Measurements from ENCODE around the gene CEP20. TPM values are rescaled to one million over a fixed set of nuclear protein-coding genes. Genes with fewer than 3 reads are reported as not detected.

Gene CEP20
- total RNA-seq, 1 donor from 2014 or later: 19.7 TPM

DNA sequence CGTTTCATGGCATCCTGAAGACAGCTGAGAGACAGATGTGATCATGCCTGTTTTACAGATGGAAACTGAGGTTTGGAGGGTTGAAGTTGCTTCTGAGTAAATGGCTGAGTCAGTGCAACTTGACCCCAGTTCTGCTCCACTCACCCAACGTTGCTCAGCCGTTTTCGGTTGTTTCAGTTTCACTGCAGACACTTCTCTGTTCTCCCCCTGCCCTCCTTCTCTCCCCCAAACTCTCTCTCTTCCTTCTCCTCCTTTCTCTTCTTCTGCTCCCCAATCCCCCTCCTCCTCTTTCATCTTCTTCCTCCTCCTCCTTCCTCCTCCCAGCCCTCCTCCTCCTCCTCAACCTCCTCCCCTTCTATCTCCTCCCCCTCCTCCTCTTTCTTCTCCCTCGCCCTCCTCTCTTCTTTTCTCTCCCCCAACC is 9.4 kb upstream of the CEP20 start:
- Mint-ChIP-seq H3K9me3 (ENCODE audit: low read depth) (no peaks in the 10 kb centered on the region), H3K27ac (ENCODE audit: unreplicated experiment) (no peak overlapping the region)

DNA sequence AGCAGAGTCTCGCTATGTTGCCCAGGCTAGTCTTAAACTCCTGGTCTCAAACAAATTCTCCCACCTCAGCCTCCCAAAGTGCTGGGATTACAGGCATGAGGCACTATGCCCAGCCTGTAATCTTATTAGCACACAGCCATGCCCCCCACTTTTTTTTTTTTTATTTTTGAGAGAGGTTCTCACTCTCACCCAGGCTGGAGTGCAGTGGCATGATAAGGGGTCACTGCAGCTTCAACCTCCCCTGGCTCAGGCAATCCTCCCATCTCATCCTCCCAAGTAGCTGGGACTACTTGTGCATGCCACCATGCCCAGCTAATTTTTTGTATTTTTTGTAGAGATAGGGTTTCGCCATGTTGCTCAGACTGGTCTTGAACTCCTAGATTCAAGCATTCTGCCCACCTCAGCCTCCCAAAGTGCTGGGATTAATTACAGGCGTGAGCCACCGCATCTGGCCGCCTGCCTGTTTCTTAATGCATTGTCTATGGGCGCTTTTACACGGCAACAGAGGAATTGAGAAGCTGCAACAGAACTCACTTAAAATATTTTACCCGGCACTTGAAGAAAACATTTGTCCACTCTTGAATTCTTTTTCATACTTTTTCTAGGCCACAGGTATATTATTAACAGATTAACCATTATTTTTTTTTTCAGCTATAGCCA is 8.8 kb upstream of the CEP20 start:
- Mint-ChIP-seq H3K36me3 (ENCODE audit: low read depth) (no peaks in the 10 kb centered on the region), H3K4me1 (ENCODE audit: low read depth) (peaks cover 10% of the 10 kb centered on the region), H3K27me3 (ENCODE audit: low read depth) (no peaks in the 10 kb centered on the region), H3K4me3 (ENCODE audit: unreplicated experiment) (no peak overlapping the region), H3K9me3 (ENCODE audit: low read depth) (no peaks in the 10 kb centered on the region), H3K27ac (ENCODE audit: unreplicated experiment) (no peak overlapping the region)
- TF ChIP-seq CTCF (IDR thresholded peaks at IDR 0.05): no peak
- DNase-seq (ENCODE audit: low spot score): no peak

More for the DNA sequence above, 9.4 kb upstream of the CEP20 start:
- DNase-seq (ENCODE audit: low spot score): no peak
- H3K4me1 Mint-ChIP-seq (ENCODE audit: low read depth): peaks cover 10% of the 10 kb centered on the region
- no peak for TF ChIP-seq CTCF (IDR thresholded peaks at IDR 0.05)
- no peak overlapping the region for H3K4me3 Mint-ChIP-seq (ENCODE audit: unreplicated experiment)
- H3K36me3 Mint-ChIP-seq (ENCODE audit: low read depth): no peaks in the 10 kb centered on the region
- no peaks in the 10 kb centered on the region for H3K27me3 Mint-ChIP-seq (ENCODE audit: low read depth)

- H3K36me3 Mint-ChIP-seq (ENCODE audit: low read depth): no peaks in the 10 kb centered on the region
- no peak overlapping the region for H3K27ac Mint-ChIP-seq (ENCODE audit: unreplicated experiment)
- H3K9me3 Mint-ChIP-seq (ENCODE audit: low read depth): no peaks in the 10 kb centered on the region
- H3K4me3 Mint-ChIP-seq (ENCODE audit: unreplicated experiment): no peak overlapping the region
- H3K27me3 Mint-ChIP-seq (ENCODE audit: low read depth): no peaks in the 10 kb centered on the region
- DNase-seq (ENCODE audit: low spot score): no peak
- no peak for TF ChIP-seq CTCF (IDR thresholded peaks at IDR 0.05)
- peaks cover 7% of the 10 kb centered on the region for H3K4me1 Mint-ChIP-seq (ENCODE audit: low read depth)
These were observed 6.4 kb upstream of the CEP20 start for GRCh38 chr16:15894571-15895374.

DNA sequence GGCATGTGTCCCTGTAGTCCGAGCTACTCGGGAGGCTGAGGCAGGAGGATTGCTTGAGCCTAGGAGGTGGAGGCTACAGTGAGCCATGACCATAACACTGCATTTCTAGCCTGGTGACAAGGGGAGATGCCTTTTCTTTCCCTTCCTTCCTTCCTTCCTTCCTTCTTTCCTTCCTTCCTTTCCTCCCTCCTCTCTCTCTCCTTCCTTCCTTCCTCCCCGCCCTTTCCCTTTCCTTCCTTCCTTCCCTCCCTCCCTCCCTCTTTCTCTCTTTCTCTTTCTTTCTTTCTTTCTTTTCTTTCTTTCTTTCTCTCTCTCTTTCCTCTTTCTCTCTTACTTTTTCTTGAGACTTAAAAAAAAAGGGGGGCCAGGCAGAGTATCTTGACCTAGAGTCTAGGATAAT is 3.1 kb upstream of the CEP20 start:
- Mint-ChIP-seq H3K36me3 (ENCODE audit: low read depth) (peaks cover 2% of the 10 kb centered on the region), H3K4me3 (ENCODE audit: unreplicated experiment) (no peak overlapping the region), H3K4me1 (ENCODE audit: low read depth) (peaks cover 18% of the 10 kb centered on the region), H3K27ac (ENCODE audit: unreplicated experiment) (no peak overlapping the region), H3K27me3 (ENCODE audit: low read depth) (no peaks in the 10 kb centered on the region), H3K9me3 (ENCODE audit: low read depth) (no peaks in the 10 kb centered on the region)
- no peak for DNase-seq (ENCODE audit: low spot score)
- no peak for TF ChIP-seq CTCF (IDR thresholded peaks at IDR 0.05)

DNA sequence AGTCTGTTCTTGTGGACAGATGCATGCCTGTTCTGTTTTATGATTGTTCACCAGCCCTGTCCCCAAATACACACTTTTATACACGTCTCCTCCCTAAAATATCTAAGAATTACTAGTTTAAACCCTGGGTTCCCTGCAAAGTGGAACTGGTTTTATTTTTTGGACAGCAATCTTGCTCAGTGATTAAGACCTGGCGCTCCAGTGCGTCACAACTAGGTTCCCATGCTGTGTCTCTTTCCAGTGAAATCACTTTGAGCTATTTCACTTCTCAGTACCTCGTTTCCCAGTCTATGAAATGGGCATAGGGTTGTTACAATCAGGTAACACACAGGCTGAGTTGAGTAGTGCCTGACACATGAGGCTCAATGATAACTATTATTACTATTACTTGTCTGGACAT is 1.1 kb downstream of the CEP20 start:
- Mint-ChIP-seq H3K27me3 (ENCODE audit: low read depth) (no peaks in the 10 kb centered on the region), H3K36me3 (ENCODE audit: low read depth) (peaks cover 4% of the 10 kb centered on the region), H3K4me3 (ENCODE audit: unreplicated experiment) (peak overlapping the region; percentile 100), H3K4me1 (ENCODE audit: low read depth) (peaks cover 33% of the 10 kb centered on the region), H3K27ac (ENCODE audit: unreplicated experiment) (peak overlapping the region; percentile 29), H3K9me3 (ENCODE audit: low read depth) (no peaks in the 10 kb centered on the region)
- no peak for TF ChIP-seq CTCF (IDR thresholded peaks at IDR 0.05)
- no peak for DNase-seq (ENCODE audit: low spot score)
